H1 (cell line): Measurements from ENCODE around the gene VDAC2.

Source experiments
- BACH1 ChIP-seq: IDR thresholded peaks from 2 replicates; pipeline ENCODE4 v1.6.1; 2012; ENCODE audit warnings: low read length, improper control_type of control experiment
- BRCA1 ChIP-seq: IDR thresholded peaks from 2 replicates; pipeline ENCODE4 v1.6.1; 2012; ENCODE audit warnings: low read depth, low read length, improper control_type of control experiment
- CBX8 ChIP-seq: fragments of 300-800, 300-1000 bp; sonication (generic); IDR thresholded peaks from 2 replicates; pipeline ENCODE4 v1.7.1; 2016; ENCODE audit warnings: low read depth, low read length, borderline replicate concordance
- CEBPB ChIP-seq: IDR thresholded peaks from 2 replicates; pipeline ENCODE4 v1.6.1; 2012; ENCODE audit warnings: low read depth, low read length
- EP300 ChIP-seq, 2 experiments: IDR thresholded peaks; 1 replicate in 1 of 2; 2 replicates in 1 of 2; pipeline ENCODE4 v1.6.1; 2011 to 2012; ENCODE audit warnings: low read depth in 2 of 2, low read length in 2 of 2, mild to moderate bottlenecking in 2 of 2, borderline replicate concordance in 1 of 2, inconsistent platforms in 1 of 2, moderate library complexity in 1 of 2
- JUND ChIP-seq: IDR thresholded peaks from 2 replicates; pipeline ENCODE4 v1.6.1; 2011; ENCODE audit warnings: mild to moderate bottlenecking, improper control_type of control experiment, low read length
- MAX ChIP-seq: IDR thresholded peaks from 2 replicates; pipeline ENCODE4 v1.6.1; 2012; ENCODE audit warnings: inconsistent platforms
- POLR2AphosphoS5 ChIP-seq: IDR thresholded peaks from 2 replicates; pipeline ENCODE4 v1.6.1; 2011; ENCODE audit warnings: low read depth, low read length
- RAD21 ChIP-seq, 2 experiments: IDR thresholded peaks in 1 of 2; conservative IDR thresholded peaks in 1 of 2; 2 replicates each; pipeline ENCODE4 v1.6.1; 2011; ENCODE audit warnings: low read depth in 2 of 2, low read length in 2 of 2, improper control_type of control experiment in 1 of 2, inconsistent platforms in 1 of 2, mild to moderate bottlenecking in 1 of 2, moderate library complexity in 1 of 2
- SIX5 ChIP-seq: IDR thresholded peaks from 2 replicates; pipeline ENCODE4 v1.6.1; 2011; ENCODE audit warnings: mild to moderate bottlenecking, low read depth, low read length
- TAF1 ChIP-seq: IDR thresholded peaks from 2 replicates; pipeline ENCODE4 v1.6.1; 2011; ENCODE audit warnings: mild to moderate bottlenecking, low read depth, low read length
- ZNF274 ChIP-seq: IDR thresholded peaks from 2 replicates; pipeline ENCODE4 v1.7.0; 2012; ENCODE audit warnings: low read length, borderline replicate concordance; ENCODE audit errors: extremely low read depth
- TF ChIP-seq, protein P1 (sequence below), 3 experiments: IDR thresholded peaks; 1 replicate in 2 of 3; 2 replicates in 1 of 3; pipeline versions ENCODE4 v1.5.1 to v1.6.1; 2011; ENCODE audit warnings: low read length in 3 of 3, mild to moderate bottlenecking in 3 of 3, inconsistent platforms in 2 of 3, low read depth in 1 of 3, moderate library complexity in 1 of 3; ENCODE audit not compliant: insufficient read depth in 1 of 3; ENCODE audit errors: control extremely low read depth in 1 of 3

DNA sequence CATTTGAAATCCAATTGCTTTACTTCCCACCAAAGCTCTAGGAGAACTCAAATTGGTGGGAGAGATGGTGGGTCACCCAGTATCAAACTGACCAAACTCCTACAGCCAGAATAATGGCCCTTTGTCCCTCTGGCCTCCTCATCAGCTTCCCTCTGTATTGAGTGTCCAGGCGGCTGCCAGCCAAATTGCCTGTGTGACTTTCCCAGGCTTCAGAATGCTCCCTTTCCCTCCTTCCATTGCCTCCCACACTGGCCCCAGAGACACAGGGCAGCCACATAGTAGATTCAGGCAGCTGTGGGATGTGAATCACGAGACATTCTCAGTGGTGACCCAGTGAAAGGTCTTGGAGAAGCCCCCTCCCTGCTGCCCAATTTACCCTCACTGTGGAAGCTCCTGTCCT, 12.7 kb upstream of the VDAC2 start:
- TF ChIP-seq, protein P1, sequence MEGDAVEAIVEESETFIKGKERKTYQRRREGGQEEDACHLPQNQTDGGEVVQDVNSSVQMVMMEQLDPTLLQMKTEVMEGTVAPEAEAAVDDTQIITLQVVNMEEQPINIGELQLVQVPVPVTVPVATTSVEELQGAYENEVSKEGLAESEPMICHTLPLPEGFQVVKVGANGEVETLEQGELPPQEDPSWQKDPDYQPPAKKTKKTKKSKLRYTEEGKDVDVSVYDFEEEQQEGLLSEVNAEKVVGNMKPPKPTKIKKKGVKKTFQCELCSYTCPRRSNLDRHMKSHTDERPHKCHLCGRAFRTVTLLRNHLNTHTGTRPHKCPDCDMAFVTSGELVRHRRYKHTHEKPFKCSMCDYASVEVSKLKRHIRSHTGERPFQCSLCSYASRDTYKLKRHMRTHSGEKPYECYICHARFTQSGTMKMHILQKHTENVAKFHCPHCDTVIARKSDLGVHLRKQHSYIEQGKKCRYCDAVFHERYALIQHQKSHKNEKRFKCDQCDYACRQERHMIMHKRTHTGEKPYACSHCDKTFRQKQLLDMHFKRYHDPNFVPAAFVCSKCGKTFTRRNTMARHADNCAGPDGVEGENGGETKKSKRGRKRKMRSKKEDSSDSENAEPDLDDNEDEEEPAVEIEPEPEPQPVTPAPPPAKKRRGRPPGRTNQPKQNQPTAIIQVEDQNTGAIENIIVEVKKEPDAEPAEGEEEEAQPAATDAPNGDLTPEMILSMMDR (IDR thresholded peaks at IDR 0.05; ENCODE audit: control extremely low read depth in 1 of 3, insufficient read depth in 1 of 3, low read depth in 1 of 3, low read length in 3 of 3) = no peak
- no peak for TF ChIP-seq JUND
- TF ChIP-seq EP300 (IDR thresholded peaks at IDR 0.05; ENCODE audit: borderline replicate concordance in 1 of 2, low read depth in 2 of 2, low read length in 2 of 2) = no peak
- no peak for TF ChIP-seq MAX
- no peak for TF ChIP-seq CBX8
- no peak for TF ChIP-seq RAD21 (IDR thresholded peaks at IDR 0.05 in 1 of 2, conservative IDR thresholded peaks at IDR 0.05 in 1 of 2; ENCODE audit: low read depth in 2 of 2, low read length in 2 of 2)
- TF ChIP-seq SIX5 = no peak
- TF ChIP-seq POLR2AphosphoS5 = no peak
- no peak for TF ChIP-seq CEBPB
- no peak for TF ChIP-seq TAF1
- no peak for TF ChIP-seq ZNF274
- TF ChIP-seq BRCA1 = no peak
- no peak for TF ChIP-seq BACH1
